ENCODE results near the gene RABEPK. TPM values are rescaled to one million over a fixed set of nuclear protein-coding genes. Genes with fewer than 3 reads are reported as not detected.

RABEPK gene
- total and polyA plus RNA-seq, 2 of the 4 experiments (the other 2 are of a cell fraction), result 43.9 to 59.7 TPM

DNA sequence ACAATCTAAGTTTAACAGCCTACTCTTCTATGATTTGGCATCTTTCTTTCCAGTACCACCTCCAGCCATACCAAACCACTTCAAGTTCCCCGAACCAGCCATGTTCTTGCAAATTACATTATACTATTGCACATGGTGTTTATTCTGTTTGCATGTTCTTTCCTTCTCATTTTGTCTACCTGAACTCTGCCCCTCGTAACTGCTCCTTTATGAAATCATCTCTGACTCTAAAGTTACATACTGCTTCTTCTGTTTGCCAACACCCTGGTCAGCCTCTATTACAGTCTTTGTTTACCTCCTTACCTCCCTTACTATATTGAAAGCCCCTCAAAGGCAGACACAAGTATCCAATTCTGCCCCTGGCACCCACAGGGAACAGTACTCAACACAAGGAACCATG, 16.8 kb upstream of the RABEPK start:
- dilution Hi-C loops (cut with HindIII; ENCODE audit: low sequenced_read_pairs, unreplicated experiment) (no loop called here), in situ Hi-C loops (cut with MboI; ENCODE audit: low sequenced_read_pairs) (no loop called here), intact Hi-C loops (cut with micrococcal nuclease) (no loop called here)
- no peak overlapping the region for H2BK5ac ChIP-seq (ENCODE audit: low read depth, low read length, poor library complexity, severe bottlenecking)
- no peak for ATAC-seq (ENCODE audit: low read depth)
- peaks cover 61% of the 10 kb centered on the region for H4K20me1 ChIP-seq (ENCODE audit: insufficient read depth, low read length)
- TF ChIP-seq FOS (IDR thresholded peaks at IDR 0.05; ENCODE audit: low read depth, low read length), result no peak
- TF ChIP-seq RCOR1 (IDR thresholded peaks at IDR 0.05; ENCODE audit: insufficient replicate concordance, low read length), result no peak
- TF ChIP-seq, protein P1, sequence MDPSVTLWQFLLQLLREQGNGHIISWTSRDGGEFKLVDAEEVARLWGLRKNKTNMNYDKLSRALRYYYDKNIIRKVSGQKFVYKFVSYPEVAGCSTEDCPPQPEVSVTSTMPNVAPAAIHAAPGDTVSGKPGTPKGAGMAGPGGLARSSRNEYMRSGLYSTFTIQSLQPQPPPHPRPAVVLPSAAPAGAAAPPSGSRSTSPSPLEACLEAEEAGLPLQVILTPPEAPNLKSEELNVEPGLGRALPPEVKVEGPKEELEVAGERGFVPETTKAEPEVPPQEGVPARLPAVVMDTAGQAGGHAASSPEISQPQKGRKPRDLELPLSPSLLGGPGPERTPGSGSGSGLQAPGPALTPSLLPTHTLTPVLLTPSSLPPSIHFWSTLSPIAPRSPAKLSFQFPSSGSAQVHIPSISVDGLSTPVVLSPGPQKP (IDR thresholded peaks at IDR 0.05; ENCODE audit: borderline replicate concordance, low read depth, low read length), result no peak
- TF ChIP-seq NFE2L2 (IDR thresholded peaks at IDR 0.05; ENCODE audit: low read depth, low read length), result no peak
- TF ChIP-seq BHLHE40 (IDR thresholded peaks at IDR 0.05; ENCODE audit: low read depth, low read length), result no peak
- TF ChIP-seq, protein P2, sequence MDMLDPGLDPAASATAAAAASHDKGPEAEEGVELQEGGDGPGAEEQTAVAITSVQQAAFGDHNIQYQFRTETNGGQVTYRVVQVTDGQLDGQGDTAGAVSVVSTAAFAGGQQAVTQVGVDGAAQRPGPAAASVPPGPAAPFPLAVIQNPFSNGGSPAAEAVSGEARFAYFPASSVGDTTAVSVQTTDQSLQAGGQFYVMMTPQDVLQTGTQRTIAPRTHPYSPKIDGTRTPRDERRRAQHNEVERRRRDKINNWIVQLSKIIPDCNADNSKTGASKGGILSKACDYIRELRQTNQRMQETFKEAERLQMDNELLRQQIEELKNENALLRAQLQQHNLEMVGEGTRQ (IDR thresholded peaks at IDR 0.05; ENCODE audit: low read depth, low read length), result no peak
- no peak for TF ChIP-seq RAD21 (IDR thresholded peaks at IDR 0.05; ENCODE audit: low read length)
- no peak for TF ChIP-seq MXI1 (IDR thresholded peaks at IDR 0.05; ENCODE audit: borderline replicate concordance, low read depth, low read length)
- no peak for TF ChIP-seq POLR2A (IDR thresholded peaks at IDR 0.05; ENCODE audit: low read depth, low read length)
- TF ChIP-seq MAFK (IDR thresholded peaks at IDR 0.05; ENCODE audit: low read depth, low read length), result no peak
- TF ChIP-seq CHD1 (IDR thresholded peaks at IDR 0.05; ENCODE audit: low read depth, low read length), result no peak
- TF ChIP-seq MAZ (IDR thresholded peaks at IDR 0.05; ENCODE audit: borderline replicate concordance, low read depth, low read length), result no peak
- TF ChIP-seq CEBPB (IDR thresholded peaks at IDR 0.05; ENCODE audit: low read depth, low read length), result no peak
- no peak overlapping the region for H2AK5ac ChIP-seq (ENCODE audit: low read depth, low read length)
- no peaks in the 10 kb centered on the region for H3K27me3 ChIP-seq (ENCODE audit: control insufficient read depth, insufficient read depth, low read length)
- no CpG with 5 or more reads among the region's 2 CpGs for WGBS, 2 experiments (ENCODE audit: extremely low coverage in 2 of 2, insufficient read length in 1 of 2)
- peak overlapping the region; percentile 63 for H2AK9ac ChIP-seq (replicated peaks; ENCODE audit: low read depth, low read length, poor library complexity)
- no peak overlapping the region for H4K8ac ChIP-seq (ENCODE audit: low read depth in 2 of 2, low read length in 2 of 2)
- peak overlapping the region; percentile 58; the same call in 1 of the 2 replicates for H3K14ac ChIP-seq (replicated peaks; ENCODE audit: low read depth, low read length)
- H3K27ac ChIP-seq (ENCODE audit: insufficient read depth, low read length), result no peak overlapping the region
- H2BK15ac ChIP-seq (ENCODE audit: low read depth, low read length), result no peak overlapping the region; the same call in 2 of the 3 replicates
- H3K9me3 ChIP-seq (ENCODE audit: control insufficient read depth, insufficient read depth, low read length), result no peaks in the 10 kb centered on the region
- H2AFZ ChIP-seq (replicated peaks; ENCODE audit: low read length, poor library complexity), result no peak overlapping the region
- H3K79me1 ChIP-seq (ENCODE audit: low read depth in 1 of 2, low read length in 2 of 2), result peaks cover 25 to 69% of the 10 kb centered on the region in 2 experiments
- no peak overlapping the region for H3K56ac ChIP-seq (ENCODE audit: extremely low read depth, insufficient read depth, low read length)
- POLR2A ChIA-PET (ENCODE audit: unreplicated experiment), result no interaction called here
- H3K23ac ChIP-seq (ENCODE audit: low read depth, low read length), result peak overlapping the region; percentile 46; the same call in 1 of the 2 replicates
- no peak overlapping the region for H3K4me3 ChIP-seq (ENCODE audit: insufficient read depth, low read depth, low read length)
- H3K36me3 ChIP-seq (ENCODE audit: control insufficient read depth, insufficient read depth, low read length), result no peaks in the 10 kb centered on the region; the same call in 1 of the 2 replicates
- 0 out of 2 replicates have a peak overlapping the region, but pooled peaks have one; percentile 26 for H3K4ac ChIP-seq (ENCODE audit: low read depth, low read length)
- BruUV-seq (replicated peaks), result no TSS peak
- DNase-seq, result no peak
- no peak overlapping the region; the same call in 1 of the 2 replicates for H2BK120ac ChIP-seq (ENCODE audit: low read depth, low read length)
- no peak overlapping the region for H3K18ac ChIP-seq (ENCODE audit: low read depth, low read length)
- CTCF ChIA-PET, result no interaction called here
- H3K9me1 ChIP-seq (ENCODE audit: insufficient read depth, low read length), result peaks cover 11% of the 10 kb centered on the region
- H4K5ac ChIP-seq (ENCODE audit: low read depth, low read length), result no peak overlapping the region
- no peak overlapping the region for H4K91ac ChIP-seq (ENCODE audit: insufficient read depth, low read depth, low read length)
- H3K4me2 ChIP-seq (ENCODE audit: low read depth, low read length), result peak overlapping the region; percentile 36; the same call in 1 of the 2 replicates
- peaks cover 5% of the 10 kb centered on the region for H3K4me1 ChIP-seq (ENCODE audit: control insufficient read depth, insufficient read depth, low read length)
- no peak overlapping the region for H3K9ac ChIP-seq (ENCODE audit: low read depth, low read length)
- peak overlapping the region; percentile 3; the same call in 1 of the 2 replicates for H2BK20ac ChIP-seq (ENCODE audit: low read depth, low read length)
